ENCODE measurements around the gene VTCN1.
"Not testable (repeated sequence)": the region's sequence is repeated elsewhere in the genome, so short reads cannot be mapped to it uniquely, and the experiment has no call there.

Gene VTCN1

DNA sequence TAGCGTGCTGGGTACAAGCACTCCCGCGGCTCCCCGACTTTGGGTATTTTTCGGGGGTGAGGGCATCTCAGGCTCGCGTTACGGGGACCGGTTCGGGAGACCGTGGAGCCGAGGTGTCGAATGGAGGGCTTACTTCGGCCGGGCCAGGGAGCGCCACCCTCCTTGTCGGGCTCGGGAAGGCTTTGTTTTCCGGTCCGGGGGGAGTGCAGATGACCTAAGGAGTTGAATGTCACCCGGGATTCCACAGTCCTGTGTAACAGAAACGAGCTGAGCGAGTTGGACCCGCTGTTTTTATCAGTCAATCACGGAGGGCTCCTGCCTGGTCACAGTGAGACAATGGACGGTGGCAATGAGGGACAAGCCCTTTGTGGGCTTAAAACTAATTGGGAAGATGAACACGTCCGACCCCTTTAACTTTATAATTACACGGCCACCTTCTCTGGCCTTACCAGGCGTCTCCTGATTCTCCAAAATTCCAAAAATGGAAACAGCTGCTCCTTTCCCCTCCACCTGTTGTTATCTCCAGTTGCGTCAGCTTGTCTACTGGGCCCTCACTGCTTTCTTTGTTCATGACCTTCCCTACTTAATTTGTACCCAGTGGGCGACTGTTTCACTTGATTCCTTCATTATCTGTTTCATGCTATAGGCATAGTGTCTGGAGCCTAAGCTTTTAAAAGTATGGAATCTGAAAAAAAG, 88.2 kb downstream of the VTCN1 start:
- peak overlapping the region; percentile 91 for H3K27ac ChIP-seq
- peak overlapping the region; percentile 97 for H2AFZ ChIP-seq
- H3K36me3 ChIP-seq (ENCODE audit: control insufficient read depth, insufficient read depth, low read length), result no peaks in the 10 kb centered on the region
- TF ChIP-seq, protein P1, sequence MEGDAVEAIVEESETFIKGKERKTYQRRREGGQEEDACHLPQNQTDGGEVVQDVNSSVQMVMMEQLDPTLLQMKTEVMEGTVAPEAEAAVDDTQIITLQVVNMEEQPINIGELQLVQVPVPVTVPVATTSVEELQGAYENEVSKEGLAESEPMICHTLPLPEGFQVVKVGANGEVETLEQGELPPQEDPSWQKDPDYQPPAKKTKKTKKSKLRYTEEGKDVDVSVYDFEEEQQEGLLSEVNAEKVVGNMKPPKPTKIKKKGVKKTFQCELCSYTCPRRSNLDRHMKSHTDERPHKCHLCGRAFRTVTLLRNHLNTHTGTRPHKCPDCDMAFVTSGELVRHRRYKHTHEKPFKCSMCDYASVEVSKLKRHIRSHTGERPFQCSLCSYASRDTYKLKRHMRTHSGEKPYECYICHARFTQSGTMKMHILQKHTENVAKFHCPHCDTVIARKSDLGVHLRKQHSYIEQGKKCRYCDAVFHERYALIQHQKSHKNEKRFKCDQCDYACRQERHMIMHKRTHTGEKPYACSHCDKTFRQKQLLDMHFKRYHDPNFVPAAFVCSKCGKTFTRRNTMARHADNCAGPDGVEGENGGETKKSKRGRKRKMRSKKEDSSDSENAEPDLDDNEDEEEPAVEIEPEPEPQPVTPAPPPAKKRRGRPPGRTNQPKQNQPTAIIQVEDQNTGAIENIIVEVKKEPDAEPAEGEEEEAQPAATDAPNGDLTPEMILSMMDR (IDR thresholded peaks at IDR 0.05), result no peak
- no peaks in the 10 kb centered on the region for H3K9me3 ChIP-seq (ENCODE audit: control insufficient read depth, low read length)
- H3K4me2 ChIP-seq (ENCODE audit: low read length), result peak overlapping the region; percentile 95
- H3K4me1 ChIP-seq, result peaks cover 3% of the 10 kb centered on the region
- no peaks in the 10 kb centered on the region for H3K27me3 ChIP-seq (ENCODE audit: control insufficient read depth, insufficient read depth, low read length)
- peak overlapping the region; percentile 95 for H3K4me3 ChIP-seq (ENCODE audit: low read depth, low read length)
- no peaks in the 10 kb centered on the region for H3K79me2 ChIP-seq
- no peak overlapping the region for H3K9ac ChIP-seq

DNA sequence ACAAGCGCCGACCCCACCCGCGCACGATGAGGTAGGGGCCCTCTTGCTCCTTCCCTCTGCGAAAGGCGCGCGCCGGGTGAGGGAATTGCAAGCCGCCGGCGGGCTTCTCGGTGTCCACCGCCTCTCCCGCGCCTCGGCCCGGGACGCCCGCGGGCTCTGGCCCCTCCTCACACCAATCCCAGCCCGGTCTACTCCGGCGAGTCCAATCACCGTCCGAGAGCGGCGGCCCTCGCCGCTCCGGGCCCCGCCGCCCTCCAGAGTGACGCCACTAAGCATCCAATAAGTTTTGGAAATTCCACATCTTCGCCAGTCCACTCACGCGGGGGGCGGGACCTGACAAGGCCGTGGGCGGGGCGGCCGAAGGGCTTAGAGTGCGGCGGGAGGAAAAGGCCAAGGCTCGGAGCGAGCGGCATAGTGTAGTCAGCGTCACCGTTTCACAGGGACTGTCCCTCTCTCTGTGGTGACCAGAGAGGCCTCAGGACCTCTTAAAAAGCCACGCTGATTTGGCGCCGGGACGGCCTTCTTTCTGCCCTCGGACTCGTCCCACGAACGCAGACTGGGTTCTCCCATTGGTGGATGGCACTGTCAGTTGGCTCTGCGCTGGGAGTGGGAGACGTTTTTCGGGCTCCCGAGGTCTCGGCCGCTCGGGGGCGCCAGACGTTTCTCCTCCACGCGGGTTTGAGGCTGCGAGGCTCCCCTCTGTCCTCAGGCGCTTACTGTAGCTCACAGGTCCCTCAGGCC, 89.0 kb downstream of the VTCN1 start, which contains the start of gene TRIM45:
Gene TRIM45 (minus strand): TSS at position 161 of the 741 bp plus-strand sequence. CDS start 548 bp downstream, outside the sequence.
- H3K4me1 ChIP-seq, result peaks cover 3% of the 10 kb centered on the region
- no peaks in the 10 kb centered on the region for H3K36me3 ChIP-seq (ENCODE audit: control insufficient read depth, insufficient read depth, low read length)
- TF ChIP-seq, protein P1 (IDR thresholded peaks at IDR 0.05), result peak; percentile 61
- no peak within 1 kb of the TSS for H3K9ac ChIP-seq
- peak within 1 kb of the TSS; percentile 91 for H3K27ac ChIP-seq
- peak within 1 kb of the TSS; percentile 95 for H3K4me3 ChIP-seq (ENCODE audit: low read depth, low read length)
- H2AFZ ChIP-seq, result peak within 1 kb of the TSS; percentile 97
- H3K79me2 ChIP-seq, result no peaks in the 10 kb centered on the region
- H3K4me2 ChIP-seq (ENCODE audit: low read length), result peak within 1 kb of the TSS; percentile 95
- no peaks in the 10 kb centered on the region for H3K27me3 ChIP-seq (ENCODE audit: control insufficient read depth, insufficient read depth, low read length)
- H3K9me3 ChIP-seq (ENCODE audit: control insufficient read depth, low read length), result no peaks in the 10 kb centered on the region

DNA sequence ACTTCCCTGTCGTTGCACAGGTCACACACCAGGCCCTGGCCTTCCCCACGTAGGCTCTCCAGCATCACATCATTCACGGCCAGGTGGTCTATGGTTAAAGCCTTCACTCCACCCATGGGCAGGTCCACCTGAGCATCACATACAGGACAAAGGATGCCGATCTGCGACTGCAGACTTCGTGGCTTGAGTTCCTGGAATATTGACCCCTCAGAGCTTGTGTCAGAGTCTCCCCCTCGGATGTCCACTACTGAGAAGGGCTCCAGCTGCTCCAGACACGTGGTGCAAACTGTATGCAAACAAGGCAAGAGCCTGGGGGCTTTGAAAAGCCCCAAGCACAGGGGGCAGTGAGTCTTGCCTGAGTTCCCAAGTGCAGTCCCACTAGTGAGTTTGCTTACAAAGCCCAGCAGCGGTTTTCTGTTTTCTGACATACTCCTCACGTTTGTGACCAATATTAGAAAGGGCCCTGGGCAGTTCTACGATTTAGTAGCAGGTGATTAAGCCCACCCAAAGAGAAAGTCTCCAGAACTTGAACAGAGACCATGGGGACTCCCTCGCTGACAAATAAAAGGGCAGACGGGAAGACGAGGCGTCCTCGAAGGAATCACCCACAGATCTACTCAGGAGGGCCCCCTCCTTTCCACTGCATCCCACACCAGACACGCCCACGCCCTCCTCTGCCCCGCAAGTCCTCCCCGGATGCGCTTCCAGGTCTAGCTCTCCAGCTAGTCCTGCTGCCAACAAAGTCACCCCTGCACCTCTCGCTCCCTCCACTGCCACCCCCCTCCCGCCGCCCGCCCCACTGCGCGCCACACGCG, 89.7 kb downstream of the VTCN1 start:
- Histone ChIP-seq H3K27me3 (ENCODE audit: control insufficient read depth, insufficient read depth, low read length) (no peaks in the 10 kb centered on the region), H3K4me3 (ENCODE audit: low read depth, low read length) (peak overlapping the region; percentile 95), H3K9ac (no peak overlapping the region), H3K4me1 (peaks cover 3% of the 10 kb centered on the region), H2AFZ (peak overlapping the region; percentile 97), H3K9me3 (ENCODE audit: control insufficient read depth, low read length) (no peaks in the 10 kb centered on the region), H3K4me2 (ENCODE audit: low read length) (peak overlapping the region; percentile 74), H3K79me2 (no peaks in the 10 kb centered on the region), H3K27ac (peak overlapping the region; percentile 91), H3K36me3 (ENCODE audit: control insufficient read depth, insufficient read depth, low read length) (no peaks in the 10 kb centered on the region)
- TF ChIP-seq, protein P1 (IDR thresholded peaks at IDR 0.05), result no peak

DNA sequence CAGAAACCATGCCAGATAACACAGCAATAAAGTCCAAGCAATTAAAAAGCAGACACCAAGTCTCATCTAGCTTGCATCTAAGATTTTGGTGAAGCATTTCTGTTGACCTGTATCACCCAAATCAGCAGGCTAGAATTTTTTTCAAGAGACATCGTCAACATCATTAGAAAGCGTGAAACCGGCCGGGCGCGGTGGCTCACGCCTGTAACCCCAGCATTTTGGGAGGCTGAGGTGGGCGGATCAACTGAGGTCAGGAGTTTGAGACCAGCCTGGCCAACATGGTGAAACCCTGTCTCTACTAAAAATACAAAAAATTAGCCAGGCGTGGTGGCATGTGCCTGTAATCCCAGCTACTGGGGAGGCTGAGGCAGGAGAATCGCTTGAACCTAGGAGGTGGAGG, 91.6 kb downstream of the VTCN1 start:
- not testable (repeated sequence) for H2AFZ ChIP-seq; H3K9me3 ChIP-seq (ENCODE audit: control insufficient read depth, low read length); H3K36me3 ChIP-seq (ENCODE audit: control insufficient read depth, insufficient read depth, low read length); H3K9ac ChIP-seq; H3K27ac ChIP-seq; H3K4me1 ChIP-seq; H3K79me2 ChIP-seq; H3K4me2 ChIP-seq (ENCODE audit: low read length); H3K27me3 ChIP-seq (ENCODE audit: control insufficient read depth, insufficient read depth, low read length); H3K4me3 ChIP-seq (ENCODE audit: low read depth, low read length)

DNA sequence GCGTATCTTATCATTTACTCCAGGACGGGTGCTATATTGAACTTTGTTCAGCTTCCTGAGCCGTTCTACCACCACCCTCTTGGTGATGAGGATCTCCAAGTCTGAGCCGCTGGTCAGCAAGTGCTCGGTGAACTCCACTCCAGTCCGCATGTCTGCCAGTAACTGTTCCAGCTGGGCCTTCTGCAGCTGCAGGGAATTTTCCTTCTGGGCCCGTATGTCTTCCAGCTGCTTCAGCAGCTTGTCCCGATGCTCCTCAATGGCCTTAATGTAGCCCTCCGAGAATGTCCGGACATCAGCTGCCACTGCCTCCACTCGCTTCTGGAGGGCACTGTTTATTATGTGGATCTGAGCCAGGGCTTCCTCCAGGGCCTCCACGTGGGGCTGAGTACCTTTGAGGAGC, 92.6 kb downstream of the VTCN1 start:
- no peak overlapping the region for H3K9ac ChIP-seq
- H3K27ac ChIP-seq, result no peak overlapping the region
- no peak overlapping the region for H2AFZ ChIP-seq
- no peaks in the 10 kb centered on the region for H3K79me2 ChIP-seq
- H3K4me2 ChIP-seq (ENCODE audit: low read length), result no peak overlapping the region
- H3K9me3 ChIP-seq (ENCODE audit: control insufficient read depth, low read length), result no peaks in the 10 kb centered on the region
- no peaks in the 10 kb centered on the region for H3K27me3 ChIP-seq (ENCODE audit: control insufficient read depth, insufficient read depth, low read length)
- H3K36me3 ChIP-seq (ENCODE audit: control insufficient read depth, insufficient read depth, low read length), result no peaks in the 10 kb centered on the region
- TF ChIP-seq, protein P1 (IDR thresholded peaks at IDR 0.05), result no peak
- H3K4me3 ChIP-seq (ENCODE audit: low read depth, low read length), result no peak overlapping the region
- peaks cover 3% of the 10 kb centered on the region for H3K4me1 ChIP-seq
